RKO (cell line): Measurements from ENCODE around the gene LIX1.
"Not testable (repeated sequence)": the region's sequence is repeated elsewhere in the genome, so short reads cannot be mapped to it uniquely, and the experiment has no call there.

Experiments used
- DNase-seq: peaks from one replicate; pipeline ENCODE4 v3.0.0-alpha.2; 2016; ENCODE audit warnings: low spot score

Gene LIX1

DNA sequence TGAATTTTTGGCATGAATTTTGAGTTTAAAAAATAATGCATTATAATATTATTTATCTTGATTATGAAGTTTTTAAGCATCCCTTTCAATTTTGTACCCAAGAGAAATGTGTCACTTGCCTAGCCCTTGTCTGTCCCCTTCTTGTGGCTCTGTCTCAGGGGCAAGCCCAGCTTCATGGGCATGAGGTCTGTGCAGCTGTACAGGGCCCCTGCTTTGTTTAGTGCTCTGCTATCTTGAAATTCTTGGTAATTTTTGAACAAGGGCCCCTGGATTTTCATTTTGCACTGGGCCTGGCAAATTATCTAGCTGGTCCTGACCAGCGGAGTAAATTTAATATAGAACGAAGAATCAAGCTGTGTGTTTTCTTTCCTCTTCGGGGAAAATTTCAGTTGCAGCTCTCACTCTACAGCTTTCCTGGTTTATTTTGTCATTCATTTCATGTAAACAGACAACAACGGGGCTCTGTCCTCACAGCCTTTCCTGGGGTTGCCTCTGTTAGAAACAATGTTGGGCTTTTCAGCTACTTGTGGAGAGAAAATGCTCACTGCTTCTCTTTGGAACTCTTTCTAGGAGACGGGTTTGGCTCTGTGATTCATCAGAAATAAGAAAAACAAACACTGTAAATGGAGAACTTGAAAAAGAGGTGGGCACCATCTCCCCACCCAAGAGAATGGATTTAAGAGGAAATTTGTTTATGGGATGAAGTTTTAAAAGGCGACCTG lies 41.1 kb downstream of the LIX1 start:
- no peak for DNase-seq

DNA sequence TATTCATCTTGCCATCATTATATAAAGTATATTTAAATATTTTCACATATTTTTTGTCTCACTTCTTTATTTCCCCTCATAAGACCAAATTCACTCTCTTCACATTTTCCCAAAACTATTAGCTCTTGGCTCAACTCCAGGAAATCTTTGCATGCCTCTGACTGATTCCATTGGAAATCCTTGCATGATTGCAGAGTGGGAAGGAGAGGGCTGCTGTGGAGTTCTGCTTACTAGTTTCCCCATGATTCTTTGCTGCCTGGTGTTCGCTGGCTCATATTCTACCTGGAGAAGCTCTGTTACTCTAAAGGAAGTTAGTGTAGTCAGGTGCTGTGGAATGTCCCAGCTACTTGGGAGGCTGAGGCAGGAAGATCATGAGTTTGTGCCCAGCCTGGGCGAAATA lies 41.9 kb downstream of the LIX1 start:
- DNase-seq, result no peak

DNA sequence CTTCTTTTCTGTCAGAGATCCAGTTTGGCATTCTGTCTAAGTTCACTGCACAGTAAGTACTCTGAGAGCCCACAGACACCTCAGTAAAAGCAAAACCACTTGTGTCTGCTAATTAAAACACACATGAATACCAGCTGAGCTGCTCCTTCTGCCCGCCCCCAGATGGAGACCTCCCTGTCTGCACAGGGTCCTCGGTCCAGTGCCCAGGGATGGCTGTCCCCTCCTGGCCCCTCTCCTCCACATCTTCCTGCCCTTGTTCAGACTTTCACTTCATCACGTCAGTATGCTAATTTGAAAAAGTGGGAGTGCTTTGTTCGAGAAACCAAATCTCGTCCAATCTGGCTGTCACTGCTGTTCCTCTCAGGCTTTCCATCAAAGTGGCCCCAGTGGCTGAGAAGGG lies 43.5 kb downstream of the LIX1 start:
- no peak for DNase-seq

DNA sequence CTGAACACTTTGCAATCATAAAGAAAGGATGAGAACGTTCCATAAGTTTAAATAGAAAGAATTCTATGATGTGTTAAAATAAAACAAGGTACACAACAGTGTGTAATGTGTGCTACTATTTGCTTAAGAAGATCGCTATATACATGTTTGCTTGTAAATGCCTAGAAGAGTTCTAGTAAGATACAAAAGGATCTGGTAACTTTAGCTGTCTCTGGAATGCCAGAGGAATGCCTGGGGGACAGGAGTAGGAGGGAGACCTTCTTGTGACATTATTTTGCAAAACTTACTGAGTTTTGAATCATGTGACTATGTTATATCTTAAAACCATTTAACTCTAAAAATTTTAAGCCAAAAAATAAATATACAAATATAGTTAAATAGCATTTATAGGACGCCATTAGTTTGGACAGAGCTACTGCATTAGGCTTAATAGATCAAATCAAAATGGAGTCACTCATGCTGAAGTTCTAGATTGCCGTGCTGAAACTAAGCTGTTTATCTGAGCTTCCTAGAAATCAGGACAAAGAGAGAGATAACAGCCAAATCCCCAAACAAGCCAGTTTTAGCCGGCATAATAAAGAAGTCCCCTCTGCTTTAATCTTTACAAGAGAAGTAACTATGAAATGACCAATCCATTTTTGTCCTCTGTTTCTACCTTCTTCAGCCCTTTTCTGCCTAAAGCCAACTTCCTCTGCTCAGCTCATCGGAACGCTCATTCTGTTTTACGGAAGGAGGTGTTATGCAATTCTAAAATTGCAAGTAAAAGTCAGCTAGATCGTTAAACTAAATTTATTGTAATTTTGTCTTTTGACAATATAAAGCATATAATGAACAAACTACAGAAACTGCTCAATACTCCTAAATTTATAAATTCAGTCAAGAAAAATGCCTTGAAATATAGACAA lies 44.8 kb downstream of the LIX1 start:
- no peak for DNase-seq

DNA sequence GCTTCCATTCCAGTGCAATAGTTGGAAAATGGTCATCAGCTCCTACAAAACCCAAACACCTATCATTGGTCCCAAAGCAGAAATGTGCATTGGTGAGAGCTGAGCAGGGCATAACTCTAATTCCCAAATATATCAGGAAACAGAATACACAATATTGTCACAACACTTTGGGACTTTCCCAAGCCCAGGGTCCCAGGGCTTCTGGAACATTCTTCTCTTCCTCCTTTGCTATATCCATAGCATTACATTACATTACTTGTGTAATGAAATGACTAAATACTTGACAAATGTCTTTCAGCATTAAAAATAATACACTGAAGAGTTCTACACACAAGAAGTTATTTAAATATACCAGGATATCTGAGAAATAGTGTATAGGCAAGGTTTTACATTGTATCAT lies 45.6 kb downstream of the LIX1 start:
- no peak for DNase-seq

DNA sequence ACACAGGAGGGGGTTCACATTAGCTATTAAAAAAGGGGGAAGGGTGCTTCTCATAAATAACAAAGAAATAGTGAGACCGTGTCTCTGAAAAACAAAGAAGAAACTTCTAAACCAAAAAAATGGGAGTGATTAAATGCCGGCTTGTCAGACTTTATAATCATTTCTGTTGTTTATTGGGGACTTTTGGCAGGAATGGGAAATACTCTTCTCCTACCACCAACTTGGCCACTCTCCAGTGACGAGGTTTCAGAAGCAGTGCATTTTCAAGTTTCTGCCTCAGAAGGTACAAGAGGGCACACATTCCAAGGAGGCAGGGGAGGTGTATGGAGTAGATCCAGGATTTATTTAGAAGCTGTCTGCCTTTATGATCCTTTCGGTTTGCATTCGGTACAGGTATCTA lies 46.2 kb downstream of the LIX1 start:
- no peak for DNase-seq

DNA sequence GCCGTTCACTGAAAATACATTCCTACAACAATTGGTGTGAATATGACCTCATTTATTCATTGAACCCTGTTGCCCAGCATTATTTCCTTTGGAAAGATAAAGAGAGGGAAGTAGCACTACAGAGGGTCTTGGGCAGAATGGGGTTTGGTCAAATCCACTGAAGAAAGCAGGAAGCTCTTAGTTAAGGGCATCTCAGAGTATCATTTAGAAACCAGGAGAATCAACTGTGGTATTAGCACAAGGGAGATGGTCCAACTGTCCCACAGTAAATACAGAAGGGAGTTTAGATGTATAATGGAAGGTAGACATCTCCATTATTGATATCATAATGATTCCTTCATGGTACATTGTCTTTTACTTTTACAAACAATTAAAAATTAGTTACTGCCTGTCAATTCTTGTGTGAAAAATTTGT lies 47.1 kb downstream of the LIX1 start:
- DNase-seq, result no peak

DNA sequence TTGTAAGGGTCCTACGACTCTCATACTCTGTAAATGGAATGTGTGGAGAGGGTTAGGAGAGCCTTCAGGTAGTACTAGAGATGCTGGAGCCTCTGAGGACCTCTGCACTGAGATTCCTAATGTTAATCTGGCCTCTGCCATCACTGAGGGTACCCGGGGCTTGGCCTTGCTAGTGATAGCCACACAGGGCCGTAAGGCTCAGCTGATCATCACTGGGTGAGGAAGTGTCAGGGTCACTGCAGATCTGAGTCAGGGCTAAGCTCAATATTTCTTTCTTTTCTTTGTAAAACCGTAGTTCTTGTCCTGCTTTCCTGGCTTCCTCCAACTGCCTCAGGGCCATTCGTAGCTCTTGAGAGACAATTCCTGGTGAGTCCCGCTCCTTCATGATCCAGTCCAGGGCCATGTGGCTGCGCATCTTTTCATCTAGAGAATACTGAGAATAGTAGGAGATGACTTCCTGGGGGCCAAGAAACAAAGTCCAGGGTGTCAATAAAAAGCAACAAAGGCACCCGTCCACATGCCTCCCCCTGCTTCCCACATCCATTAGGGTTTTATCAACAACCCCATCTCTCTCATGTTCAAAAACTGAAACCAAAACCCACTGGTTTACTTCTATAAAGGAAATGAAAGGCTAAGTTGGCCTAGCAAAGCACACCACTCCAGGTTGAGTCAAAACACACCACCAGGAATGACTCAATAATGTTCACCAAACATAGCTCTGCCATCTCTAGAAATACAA lies 47.7 kb downstream of the LIX1 start:
- DNase-seq, result no peak

DNA sequence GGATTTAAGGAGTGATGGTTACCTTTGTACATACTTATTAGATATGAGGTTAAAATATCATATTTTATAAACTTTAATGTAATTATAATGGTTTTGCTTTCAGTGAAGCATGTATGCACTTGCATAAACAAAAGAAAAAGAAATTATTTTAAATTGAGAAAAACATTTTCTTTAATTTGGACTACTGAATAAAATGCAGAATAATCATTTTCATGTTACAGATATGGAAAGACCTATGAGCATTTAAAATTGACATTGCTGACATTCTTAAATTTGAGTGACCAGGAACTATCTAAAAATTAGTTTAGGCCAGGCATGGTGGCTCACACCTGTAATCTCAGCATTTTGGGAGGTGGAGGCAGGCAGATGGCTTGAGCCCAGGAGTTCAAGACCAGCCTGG lies 49.2 kb downstream of the LIX1 start:
- DNase-seq, result no peak

DNA sequence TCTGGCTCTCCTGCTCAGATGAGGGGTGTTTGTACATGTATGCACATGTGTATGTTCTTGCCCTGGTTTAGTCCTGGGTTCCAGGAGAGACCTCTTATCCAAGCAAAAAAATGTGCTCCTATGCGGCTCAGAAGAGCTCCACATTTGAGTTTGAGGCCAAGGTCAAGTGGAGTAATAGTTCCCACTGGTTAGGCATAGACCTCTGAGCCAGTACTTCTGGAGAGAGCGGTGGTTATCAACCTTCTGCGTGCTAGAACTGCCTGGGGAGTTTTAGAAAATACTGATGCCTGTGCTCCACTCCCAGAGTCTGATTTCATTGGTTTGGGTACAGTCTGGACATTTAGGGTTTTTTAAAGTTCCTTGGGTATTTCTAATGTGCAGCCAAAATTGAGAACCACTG lies 51.5 kb downstream of the LIX1 start:
- DNase-seq, result no peak

DNA sequence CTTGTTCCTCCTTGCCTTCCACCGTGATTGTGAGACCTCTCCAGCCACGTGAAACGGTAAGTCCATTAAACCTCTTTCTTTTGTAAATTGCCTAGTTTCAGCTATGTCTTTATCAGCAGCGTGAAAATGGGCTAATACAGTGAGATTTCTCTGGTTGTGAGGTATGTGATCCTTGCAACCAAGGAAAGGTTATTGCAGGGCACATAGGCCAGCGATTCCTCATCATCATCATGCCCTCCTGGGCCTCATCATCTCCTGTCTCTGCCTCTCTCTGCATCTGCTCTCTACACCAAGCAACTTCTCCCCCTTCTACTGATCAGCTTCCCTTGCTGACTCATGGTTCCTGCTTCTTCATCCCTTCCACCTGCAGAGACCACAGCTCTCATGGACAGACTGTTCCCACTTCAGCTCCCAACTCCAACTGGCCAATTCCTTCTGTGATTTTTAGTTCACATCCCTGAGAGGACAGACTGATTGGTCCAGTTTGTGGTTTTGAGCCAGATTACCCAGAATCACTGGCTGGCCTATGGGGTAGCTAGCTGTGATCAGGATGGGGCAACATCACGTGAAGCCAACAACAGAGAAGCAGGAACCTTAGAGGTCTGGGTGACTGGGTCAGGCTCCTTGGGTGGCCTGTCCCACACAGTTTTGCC lies 53.1 kb downstream of the LIX1 start:
- peak; percentile 2 for DNase-seq

DNA sequence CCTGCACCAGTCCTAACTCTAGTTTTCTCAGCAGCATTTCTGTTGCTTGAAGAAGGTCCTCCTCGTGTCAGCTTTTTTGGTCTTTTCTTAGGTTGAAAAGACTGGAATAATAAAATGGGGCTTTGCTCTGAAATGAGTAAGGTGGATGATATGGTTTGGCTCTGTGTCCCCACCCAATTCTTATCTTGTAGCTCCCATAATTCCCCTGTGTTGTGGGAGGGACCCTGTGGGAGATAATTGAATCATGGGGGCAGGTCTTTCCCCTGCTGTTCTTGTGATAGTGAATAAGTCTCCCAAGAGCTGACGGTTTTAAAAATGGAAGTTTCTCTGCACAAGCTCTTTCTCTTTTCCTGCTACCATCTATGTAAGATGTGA lies 53.6 kb downstream of the LIX1 start:
- no peak for DNase-seq

DNA sequence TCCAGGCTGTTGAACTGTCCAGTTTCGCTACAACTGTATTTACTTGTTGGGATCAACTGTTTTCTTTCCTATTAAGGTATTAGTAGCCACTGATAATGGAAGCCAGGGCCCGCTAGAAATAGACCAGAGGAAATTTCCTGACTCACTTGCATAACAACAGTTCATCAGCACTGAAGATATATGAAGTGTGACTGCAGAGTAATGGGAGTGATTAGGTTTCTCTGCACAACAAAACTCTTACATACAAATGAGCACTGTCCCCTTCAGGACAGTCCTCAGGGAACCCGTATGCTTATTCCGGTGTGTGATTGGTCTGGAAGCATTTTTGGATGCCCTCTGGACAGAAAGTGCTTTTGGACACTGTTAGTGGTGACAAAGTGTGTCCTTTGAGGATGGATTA lies 55.3 kb downstream of the LIX1 start:
- DNase-seq, result no peak

DNA sequence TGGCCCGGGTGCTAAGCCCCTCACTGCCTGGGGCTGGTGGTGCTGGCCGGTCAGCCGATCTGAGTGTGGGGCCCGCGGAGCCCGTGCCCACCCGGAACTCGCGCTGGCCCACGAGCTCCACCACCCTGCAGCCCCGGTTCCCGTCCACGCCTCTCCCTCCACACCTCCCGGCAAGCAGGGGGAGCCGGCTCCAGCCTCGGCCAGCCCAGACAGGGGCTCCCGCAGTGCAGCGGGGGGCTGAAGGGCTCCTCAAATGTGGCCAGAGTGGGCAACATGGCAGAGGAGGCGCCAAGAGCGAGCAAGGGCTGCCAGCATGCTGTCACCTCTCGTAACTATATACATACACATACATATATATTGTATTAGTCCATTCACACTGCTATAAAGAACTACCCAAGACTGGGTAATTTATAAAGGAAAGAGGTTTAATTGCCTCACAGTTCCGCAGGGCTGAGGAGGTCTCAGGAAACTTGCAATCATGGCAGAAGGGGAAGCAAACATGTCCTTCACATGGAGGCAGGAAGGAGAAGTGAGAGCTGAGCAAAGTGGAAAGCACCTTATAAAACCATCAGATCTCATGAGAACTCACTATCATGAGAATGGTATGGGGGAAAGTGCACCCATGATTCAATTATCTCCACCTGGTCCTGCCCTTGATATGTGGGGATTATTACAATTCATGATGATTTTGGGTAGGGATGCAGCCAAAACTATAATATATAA lies 56.8 kb downstream of the LIX1 start:
- DNase-seq, result no peak

DNA sequence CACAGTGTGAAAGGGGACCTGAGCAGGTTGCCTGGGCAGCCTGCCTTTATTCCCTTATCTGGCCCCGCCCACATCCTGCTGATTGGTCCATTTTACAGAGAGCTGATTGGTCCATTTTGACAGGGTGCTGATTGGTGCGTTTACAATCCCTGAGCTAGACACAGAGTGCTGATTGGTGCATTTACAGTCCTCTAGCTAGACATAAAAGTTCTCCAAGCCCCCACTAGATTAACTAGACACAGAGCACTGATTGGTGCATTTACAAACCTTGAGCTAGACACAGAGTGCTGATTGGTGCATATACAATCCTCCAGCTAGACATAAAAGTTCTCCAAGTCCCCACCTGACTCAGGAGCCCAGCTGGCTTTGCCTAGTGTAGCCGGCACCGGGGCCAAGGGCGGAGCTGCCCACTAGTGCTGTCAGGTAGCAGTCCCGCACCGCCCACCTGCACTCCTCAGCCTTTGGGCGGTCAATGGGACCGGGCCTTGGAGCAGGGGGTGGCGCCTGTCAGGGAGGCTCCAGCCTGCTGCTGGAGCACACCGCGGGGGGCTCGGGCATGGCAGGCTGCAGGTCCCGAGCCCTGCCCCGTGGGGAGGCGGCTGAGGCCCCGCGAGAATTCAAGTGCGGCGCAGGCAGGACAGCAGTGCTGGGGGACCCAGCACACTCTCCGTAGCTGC lies 57.5 kb downstream of the LIX1 start:
- DNase-seq, result not testable (repeated sequence)

DNA sequence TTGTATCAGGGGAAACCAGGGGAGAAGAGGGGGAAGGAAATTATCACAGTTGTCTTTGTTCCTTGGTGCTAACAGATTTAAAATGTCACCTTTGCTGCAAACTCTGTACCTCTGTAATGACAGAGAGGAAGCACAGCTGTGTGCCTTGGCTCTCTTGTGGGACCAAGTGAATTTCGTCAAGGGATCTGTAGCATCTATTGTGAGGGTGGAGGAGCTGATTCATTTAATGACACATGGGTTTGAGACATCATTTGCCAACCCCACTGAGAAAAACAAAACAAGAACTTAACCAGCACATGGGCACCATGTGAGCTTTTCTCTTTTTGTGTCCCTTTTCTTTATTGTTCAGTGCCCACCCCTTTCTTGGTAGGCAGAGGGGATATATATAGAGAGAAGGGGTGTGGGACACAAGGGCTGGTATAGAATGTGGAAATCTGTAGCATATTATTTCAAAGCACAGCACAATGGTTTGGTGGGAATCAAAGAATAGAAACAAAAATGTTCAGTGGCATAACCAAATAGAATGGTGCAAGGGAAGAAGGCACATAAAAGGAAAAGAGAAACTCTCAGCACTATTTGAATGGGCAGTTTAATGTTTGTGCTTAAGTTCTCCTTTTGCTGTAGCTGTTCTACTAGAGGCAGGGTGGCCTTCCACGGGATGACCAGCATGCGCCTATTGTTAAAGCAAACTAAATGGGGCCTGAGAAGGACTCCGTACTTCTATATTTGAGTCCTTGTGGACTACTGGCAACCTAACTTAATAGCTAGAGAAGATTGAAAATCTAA lies 63.3 kb downstream of the LIX1 start:
- peak; percentile 25 for DNase-seq

DNA sequence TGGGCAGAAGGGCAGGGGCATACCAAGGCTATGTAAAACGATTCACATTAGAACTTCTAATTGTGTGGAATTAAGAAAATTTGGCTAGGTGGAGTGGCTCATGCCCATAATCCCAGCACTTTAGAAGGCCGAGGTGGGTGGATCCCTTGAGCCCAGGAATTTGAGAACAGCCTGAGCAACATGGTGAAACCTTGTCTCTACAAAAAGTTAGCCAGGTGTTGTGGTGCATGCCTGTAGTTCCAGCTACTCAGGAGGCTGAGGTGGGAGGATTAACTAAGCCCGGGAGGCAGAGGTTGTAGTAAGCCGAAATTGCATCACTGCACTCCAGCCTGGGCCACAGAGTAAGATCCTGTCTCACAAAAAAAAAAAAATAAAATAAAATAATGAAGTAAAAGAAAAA lies 65.2 kb downstream of the LIX1 start:
- no peak for DNase-seq

DNA sequence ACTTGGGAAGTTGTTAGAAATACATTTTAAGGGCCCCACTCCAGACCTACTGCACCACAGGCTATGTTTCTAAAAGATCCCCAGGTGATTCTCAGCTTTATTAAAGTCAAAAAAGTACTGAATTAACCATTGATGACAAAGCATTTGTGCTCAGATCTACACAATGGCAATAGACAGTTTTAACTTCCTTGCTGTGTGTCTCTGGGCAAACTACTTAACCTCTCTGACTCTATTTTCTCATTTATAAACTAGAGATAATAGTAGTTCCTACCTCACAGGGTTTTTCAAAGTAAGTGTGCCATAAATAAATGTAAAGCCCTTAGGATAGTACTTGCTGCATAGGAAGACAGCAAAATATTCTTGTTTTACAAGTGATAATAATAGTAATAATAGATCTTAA lies 66.3 kb downstream of the LIX1 start:
- DNase-seq, result no peak

DNA sequence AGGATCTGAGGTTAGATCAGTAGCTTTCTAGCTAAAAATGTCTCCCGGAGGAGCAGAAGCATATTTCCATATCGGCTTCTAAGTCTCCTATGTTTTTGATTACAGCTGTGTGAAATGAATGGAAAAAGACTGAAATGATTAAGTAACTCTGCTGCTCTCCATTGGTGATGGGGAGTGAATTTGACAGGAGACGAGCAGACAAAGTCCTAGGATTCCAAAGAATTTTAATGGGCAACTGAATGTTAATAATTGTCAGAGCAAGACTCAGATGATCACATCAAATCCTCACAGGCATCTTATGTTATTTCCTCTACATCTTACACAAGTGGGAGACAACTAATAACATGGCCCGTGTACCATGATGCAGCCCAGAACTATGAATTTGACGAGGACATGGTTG lies 66.8 kb downstream of the LIX1 start:
- no peak for DNase-seq

DNA sequence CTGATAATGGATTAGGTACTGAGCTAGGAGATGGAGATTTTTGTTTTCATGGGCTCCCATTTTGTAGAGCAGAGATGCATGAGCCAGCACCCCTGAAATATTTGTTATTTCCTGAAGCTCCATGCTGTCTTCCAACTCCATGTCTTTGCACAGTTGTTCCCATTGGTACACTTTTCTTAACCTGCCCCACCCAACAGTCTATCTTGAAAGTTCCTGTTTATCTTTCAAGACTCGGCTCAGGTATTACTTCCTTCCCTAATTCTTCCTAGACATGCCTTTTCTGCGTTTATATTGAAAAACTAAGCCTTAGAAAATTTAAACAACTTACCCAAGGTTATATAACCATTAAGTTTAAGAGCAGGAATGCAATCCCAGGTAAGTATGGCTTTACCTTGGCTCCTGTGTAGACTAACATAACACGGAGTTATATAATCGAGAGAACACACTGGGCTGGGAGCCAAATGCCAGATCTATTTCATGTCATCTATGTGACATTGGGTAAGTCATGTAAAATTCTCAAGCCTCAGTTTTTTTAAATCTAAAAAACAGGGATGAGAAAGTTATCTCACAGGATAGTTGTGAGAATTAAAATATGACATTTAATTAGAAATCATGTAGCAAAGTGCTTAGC lies 67.4 kb downstream of the LIX1 start:
- DNase-seq, result no peak
